Smooth muscle cell (in vitro differentiated cells): ENCODE results near the gene CDYL2. TPM values are rescaled to one million over a fixed set of nuclear protein-coding genes. Genes with fewer than 3 reads are reported as not detected.

Source experiments
- DNase-seq: peaks from one replicate; lab custom pipeline; 2025; ENCODE audit not compliant: unreplicated experiment; lab: John Stamatoyannopoulos, UW
- H2AFZ ChIP-seq: fragments of 200-600 bp; sonication (generic); 2 replicates; pipeline ENCODE4 v1.6.0; 2016; ENCODE audit warnings: antibody characterized with exemption, low read depth, mild to moderate bottlenecking
- H3F3A ChIP-seq: fragments of 200-600 bp; sonication (generic); 2 replicates; pipeline ENCODE4 v1.6.0; 2017; ENCODE audit warnings: antibody characterized with exemption, low read depth
- H3K27ac ChIP-seq: fragments of 200-600 bp; sonication (generic); 2 replicates; pipeline ENCODE4 v1.5.1; 2016; ENCODE audit warnings: low read depth, mild to moderate bottlenecking
- H3K27me3 ChIP-seq: fragments of 200-600 bp; sonication (generic); 2 replicates; pipeline ENCODE4 v1.6.1; 2016; ENCODE audit warnings: low read depth, mild to moderate bottlenecking
- H3K36me3 ChIP-seq: fragments of 200-600 bp; sonication (generic); 2 replicates; pipeline ENCODE4 v1.5.1; 2016; ENCODE audit warnings: low read depth
- H3K4me1 ChIP-seq: fragments of 200-600 bp; sonication (generic); 2 replicates; pipeline ENCODE4 v1.5.1; 2016; ENCODE audit warnings: low read depth
- H3K4me2 ChIP-seq: fragments of 200-600 bp; sonication (generic); 2 replicates; pipeline ENCODE4 v1.6.0; 2016; ENCODE audit warnings: mild to moderate bottlenecking
- H3K4me3 ChIP-seq: fragments of 200-600 bp; sonication (generic); 2 replicates; pipeline ENCODE4 v1.5.1; 2016; ENCODE audit warnings: mild to moderate bottlenecking
- H3K79me2 ChIP-seq: fragments of 200-600 bp; sonication (generic); 2 replicates; pipeline ENCODE4 v1.6.0; 2016; ENCODE audit warnings: low read depth, mild to moderate bottlenecking
- H3K9ac ChIP-seq: fragments of 200-600 bp; sonication (generic); 2 replicates; pipeline ENCODE4 v1.6.0; 2016; ENCODE audit warnings: low read depth
- H3K9me3 ChIP-seq: fragments of 200-600 bp; sonication (generic); replicated peaks from 2 replicates; pipeline ENCODE4 v1.5.1; 2016; ENCODE audit warnings: low read depth
- H4K20me1 ChIP-seq: fragments of 200-600 bp; sonication (generic); 2 replicates; pipeline ENCODE4 v1.6.0; 2016; ENCODE audit warnings: low read depth
- WGBS: methylation state at CpG from one replicate; pipeline ENCODE4 v1.1.7; 2016; ENCODE audit warnings: low lambda C conversion rate; 5-methylcytosine and 5-hydroxymethylcytosine counted together
- polyA plus RNA-seq: library from polyadenylated mRNA; unstranded; fragments of >200 nt; fragmentation: Nextera tagmentation; extraction: Ambion mirVana; gene quantifications from 2 replicates; pipeline ENCODE4 v1.2.1, GENCODE V29; 2016
- total RNA-seq: library from RNA; depleted of rRNA; stranded (reverse); fragments of >200 nt; gene quantifications from 2 replicates; pipeline ENCODE4 v1.2.3, GENCODE V29; 2014
- TF ChIP-seq, protein P1 (sequence below): fragments of 200-600 bp; sonication (generic); IDR thresholded peaks from 2 replicates; pipeline ENCODE4 v1.5.1; 2017; ENCODE audit warnings: borderline replicate concordance, mild to moderate bottlenecking, antibody characterized with exemption; ENCODE audit not compliant: insufficient read depth, poor library complexity, severe bottlenecking

The CDYL2 gene
- total and polyA plus RNA-seq, 2 experiments from 2014 or later, result 2.0 to 2.9 TPM

DNA sequence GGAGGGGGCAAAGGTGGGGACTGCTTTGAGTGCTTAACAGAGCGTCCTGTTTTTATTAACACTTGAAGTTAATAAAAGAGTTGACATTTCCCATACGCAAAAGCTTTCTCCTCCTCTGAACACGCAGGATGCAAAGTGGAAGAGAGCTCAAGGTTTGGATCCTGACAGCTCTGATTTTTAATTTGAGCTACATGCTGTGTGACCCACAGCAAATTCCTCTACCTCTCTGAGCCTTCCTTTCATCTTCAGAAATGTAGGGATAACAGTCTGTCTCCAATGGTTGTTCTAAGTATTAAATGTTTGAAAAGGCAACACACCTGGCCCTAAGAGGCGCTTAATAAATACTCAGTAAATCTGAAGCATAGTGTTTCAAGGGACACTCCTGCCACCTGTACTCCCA, 93.0 kb downstream of the CDYL2 start:
- DNase-seq, result no peak
- Histone ChIP-seq H3K27ac (no peak overlapping the region), H3K79me2 (no peaks in the 10 kb centered on the region), H3K9me3 (peaks cover 3% of the 10 kb centered on the region), H3K4me2 (no peak overlapping the region), H3F3A (no peaks in the 10 kb centered on the region), H3K27me3 (no peaks in the 10 kb centered on the region), H2AFZ (no peak overlapping the region), H3K9ac (no peak overlapping the region), H4K20me1 (no peaks in the 10 kb centered on the region), H3K36me3 (no peaks in the 10 kb centered on the region), H3K4me3 (no peak overlapping the region), H3K4me1 (no peaks in the 10 kb centered on the region)
- TF ChIP-seq, protein P1, sequence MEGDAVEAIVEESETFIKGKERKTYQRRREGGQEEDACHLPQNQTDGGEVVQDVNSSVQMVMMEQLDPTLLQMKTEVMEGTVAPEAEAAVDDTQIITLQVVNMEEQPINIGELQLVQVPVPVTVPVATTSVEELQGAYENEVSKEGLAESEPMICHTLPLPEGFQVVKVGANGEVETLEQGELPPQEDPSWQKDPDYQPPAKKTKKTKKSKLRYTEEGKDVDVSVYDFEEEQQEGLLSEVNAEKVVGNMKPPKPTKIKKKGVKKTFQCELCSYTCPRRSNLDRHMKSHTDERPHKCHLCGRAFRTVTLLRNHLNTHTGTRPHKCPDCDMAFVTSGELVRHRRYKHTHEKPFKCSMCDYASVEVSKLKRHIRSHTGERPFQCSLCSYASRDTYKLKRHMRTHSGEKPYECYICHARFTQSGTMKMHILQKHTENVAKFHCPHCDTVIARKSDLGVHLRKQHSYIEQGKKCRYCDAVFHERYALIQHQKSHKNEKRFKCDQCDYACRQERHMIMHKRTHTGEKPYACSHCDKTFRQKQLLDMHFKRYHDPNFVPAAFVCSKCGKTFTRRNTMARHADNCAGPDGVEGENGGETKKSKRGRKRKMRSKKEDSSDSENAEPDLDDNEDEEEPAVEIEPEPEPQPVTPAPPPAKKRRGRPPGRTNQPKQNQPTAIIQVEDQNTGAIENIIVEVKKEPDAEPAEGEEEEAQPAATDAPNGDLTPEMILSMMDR, result no peak
- WGBS, result 97% methylated on average over 4 of the region's 4 CpGs

DNA sequence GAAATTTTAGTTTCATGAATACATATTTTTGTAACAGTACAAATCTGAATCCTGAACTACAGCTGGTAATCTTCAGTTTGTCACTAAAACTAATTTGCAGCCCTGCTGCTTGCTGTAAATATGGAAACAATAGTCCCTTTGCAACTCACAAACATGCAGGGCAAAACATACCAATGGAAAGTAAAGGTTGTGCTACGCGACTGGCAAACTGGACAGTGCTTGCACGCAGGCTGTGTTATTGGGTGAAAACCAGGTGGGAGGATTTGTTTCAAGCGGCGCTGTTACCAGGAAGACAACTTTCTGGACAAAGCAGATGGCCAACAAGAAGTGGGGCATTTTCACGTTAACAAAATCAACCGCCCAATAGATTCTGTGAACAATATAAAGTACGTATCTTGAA, 93.5 kb downstream of the CDYL2 start:
- Histone ChIP-seq H3K9me3 (peaks cover 3% of the 10 kb centered on the region), H3K9ac (no peak overlapping the region), H3K4me3 (no peak overlapping the region), H3K79me2 (no peaks in the 10 kb centered on the region), H3K27ac (no peak overlapping the region), H3F3A (no peaks in the 10 kb centered on the region), H2AFZ (no peak overlapping the region), H3K36me3 (no peaks in the 10 kb centered on the region), H3K4me1 (no peaks in the 10 kb centered on the region), H4K20me1 (no peaks in the 10 kb centered on the region), H3K27me3 (no peaks in the 10 kb centered on the region), H3K4me2 (no peak overlapping the region)
- 89% methylated on average over 8 of the region's 8 CpGs for WGBS
- DNase-seq, result no peak
- TF ChIP-seq, protein P1, result no peak

GRCh38 chr16:80708823-80709222, 95.6 kb downstream of the CDYL2 start:
- 92% methylated on average over 9 of the region's 9 CpGs for WGBS
- H3K27ac ChIP-seq, result no peak overlapping the region
- H3K79me2 ChIP-seq, result no peaks in the 10 kb centered on the region
- no peak overlapping the region for H3K4me3 ChIP-seq
- TF ChIP-seq, protein P1, result no peak
- H3F3A ChIP-seq, result no peaks in the 10 kb centered on the region
- H3K4me1 ChIP-seq, result no peaks in the 10 kb centered on the region
- H2AFZ ChIP-seq, result no peak overlapping the region
- no peaks in the 10 kb centered on the region for H3K36me3 ChIP-seq
- H3K9ac ChIP-seq, result no peak overlapping the region
- DNase-seq, result no peak
- no peak overlapping the region for H3K4me2 ChIP-seq
- H3K9me3 ChIP-seq, result no peaks in the 10 kb centered on the region
- H4K20me1 ChIP-seq, result no peaks in the 10 kb centered on the region
- H3K27me3 ChIP-seq, result no peaks in the 10 kb centered on the region

DNA sequence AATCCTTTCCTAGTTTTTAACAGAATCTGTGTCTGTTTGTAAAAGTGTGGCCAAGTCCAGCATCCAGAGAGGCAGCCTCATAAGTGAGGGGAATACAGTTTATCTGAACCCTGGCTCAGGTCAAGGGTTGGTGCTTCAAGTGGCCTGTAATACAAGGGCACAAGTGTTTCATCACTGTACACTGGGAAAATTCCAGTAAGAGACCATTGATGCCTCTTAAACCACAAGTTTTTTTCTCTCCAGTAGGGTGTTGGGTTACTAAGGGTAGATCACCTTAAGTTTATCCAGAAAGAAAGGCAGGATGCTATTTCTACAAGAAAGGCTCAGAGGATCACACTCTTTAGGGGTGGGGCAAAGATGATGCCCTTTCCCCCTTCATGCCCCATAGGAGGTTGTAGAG, 96.7 kb downstream of the CDYL2 start:
- Histone ChIP-seq H3K27me3 (no peaks in the 10 kb centered on the region), H2AFZ (no peak overlapping the region), H4K20me1 (no peaks in the 10 kb centered on the region), H3F3A (no peaks in the 10 kb centered on the region), H3K9ac (no peak overlapping the region), H3K4me3 (no peak overlapping the region), H3K4me2 (no peak overlapping the region), H3K9me3 (no peaks in the 10 kb centered on the region), H3K27ac (no peak overlapping the region), H3K36me3 (no peaks in the 10 kb centered on the region), H3K4me1 (no peaks in the 10 kb centered on the region), H3K79me2 (no peaks in the 10 kb centered on the region)
- no peak for DNase-seq
- TF ChIP-seq, protein P1, result no peak
